Ascending aorta (tissue), 2 donors: ENCODE measurements around the gene SLC49A3. TPM values are rescaled to one million over a fixed set of nuclear protein-coding genes. Genes with fewer than 3 reads are reported as not detected.
"Not testable (repeated sequence)": the region's sequence is repeated elsewhere in the genome, so short reads cannot be mapped to it uniquely, and the experiment has no call there.

ENCODE experiments used
- DNase-seq, 2 donors: peaks; one replicate each; pipeline ENCODE4 v3.0.0-alpha.2; 2019; ENCODE audit warnings: low spot score in 2 of 2
- H3K27ac ChIP-seq, 2 donors: fragments of 200-600 bp; sonication (generic); one replicate each; pipeline ENCODE4 v1.5.1; 2016 to 2017; ENCODE audit warnings: mild to moderate bottlenecking in 1 of 2
- H3K27me3 ChIP-seq: fragments of 200-600 bp; sonication (generic); one replicate; pipeline ENCODE4 v1.5.1; 2017
- H3K36me3 ChIP-seq, 2 donors: fragments of 200-600 bp; sonication (generic); one replicate each; pipeline ENCODE4 v1.5.1; 2016
- H3K4me1 ChIP-seq, 2 donors: fragments of 200-600 bp; sonication (generic); one replicate each; pipeline ENCODE4 v1.5.1; 2016 to 2017; ENCODE audit warnings: mild to moderate bottlenecking in 1 of 2
- H3K4me3 ChIP-seq, 2 donors: fragments of 200-600 bp; sonication (generic); one replicate each; pipeline ENCODE4 v1.5.1; 2016 to 2017; ENCODE audit warnings: mild to moderate bottlenecking in 1 of 2
- H3K9me3 ChIP-seq, 2 donors: fragments of 200-600 bp; sonication (generic); one replicate each; pipeline ENCODE4 v1.5.1; 2016
- CTCF ChIP-seq, 3 experiments: fragments of 200-600 bp in 2 of 3; fragments of 450-650 bp in 1 of 3; sonication (generic) in 2 of 3; IDR thresholded peaks; one replicate each; pipeline ENCODE4 v1.5.1; 2016 to 2019; ENCODE audit warnings: antibody characterized with exemption in 3 of 3, mild to moderate bottlenecking in 1 of 3, moderate library complexity in 1 of 3
- intact Hi-C: fragments of 100-400 bp; cut with DNase I; formaldehyde crosslinking; loops from one replicate; pipeline ENCODE4 v1.15.1; 2023
- total RNA-seq: library from RNA; depleted of rRNA; stranded (reverse); fragments of >200 nt; gene quantifications from one replicate; pipeline ENCODE4 v1.1.0, GENCODE V29; 2016

The SLC49A3 gene
- total RNA-seq, 1 donor from 2014 or later, result 17.7 TPM

GRCh38 chr4:707929-708630 lies 19.1 kb upstream of the SLC49A3 start:
- peaks cover 6 to 13% of the 10 kb centered on the region in 2 donors for H3K4me1 ChIP-seq
- H3K4me3 ChIP-seq, result peak overlapping the region in 1 of 2 donors; percentile 17
- no peaks in the 10 kb centered on the region for H3K36me3 ChIP-seq
- DNase-seq, result no peak
- H3K9me3 ChIP-seq, result no peaks in the 10 kb centered on the region
- intact Hi-C loops, result loop anchor here (5.0 kb wide), 2 partner anchors 371 to 1299 kb away; partner anchors contain the start of genes NELFA and ZNF141
- H3K27me3 ChIP-seq, result no peaks in the 10 kb centered on the region
- TF ChIP-seq CTCF (IDR thresholded peaks at IDR 0.05), result no peak
- no peak overlapping the region for H3K27ac ChIP-seq

GRCh38 chr4:706834-707598 lies 18.1 kb upstream of the SLC49A3 start:
- no peak for TF ChIP-seq CTCF (IDR thresholded peaks at IDR 0.05)
- intact Hi-C loops, result loop anchor here (5.0 kb wide), 2 partner anchors 370 to 1300 kb away; partner anchors contain the start of genes NELFA and ZNF141
- no peaks in the 10 kb centered on the region for H3K36me3 ChIP-seq
- no peak for DNase-seq
- peaks cover 6 to 13% of the 10 kb centered on the region in 2 donors for H3K4me1 ChIP-seq
- H3K27me3 ChIP-seq, result no peaks in the 10 kb centered on the region
- peak overlapping the region in 1 of 2 donors; percentile 92 for H3K27ac ChIP-seq
- H3K4me3 ChIP-seq, result peak overlapping the region; percentile 75 to 100
- H3K9me3 ChIP-seq, result no peaks in the 10 kb centered on the region

- H3K27ac ChIP-seq, result peak overlapping the region; percentile 79 to 92
- not testable (repeated sequence) for H3K9me3 ChIP-seq, H3K27me3 ChIP-seq, H3K36me3 ChIP-seq, DNase-seq
- H3K4me3 ChIP-seq, result peak overlapping the region; percentile 75 to 100
- intact Hi-C loops, result loop anchor here (5.0 kb wide), 2 partner anchors 369 to 1301 kb away; partner anchors contain the start of genes NELFA and ZNF141
- H3K4me1 ChIP-seq, result peaks cover 6 to 13% of the 10 kb centered on the region in 2 donors
Observed at GRCh38 chr4:706083-706633, 17.2 kb upstream of the SLC49A3 start.

- Histone ChIP-seq H3K27me3 (no peaks in the 10 kb centered on the region), H3K4me1 (peaks cover 6 to 13% of the 10 kb centered on the region in 2 donors), H3K4me3 (peak within 1 kb of the TSS; percentile 75 to 100), H3K36me3 (no peaks in the 10 kb centered on the region), H3K9me3 (no peaks in the 10 kb centered on the region), H3K27ac (peak within 1 kb of the TSS; percentile 79 to 92)
- peak; percentile 81 to 98 for DNase-seq
- intact Hi-C loops, result loop anchor here (1.0 to 5.0 kb wide), 4 partner anchors 31 to 1302 kb away; partner anchors contain the start of genes ATP5ME, MYL5, NELFA and ZNF141
- no peak for TF ChIP-seq CTCF (IDR thresholded peaks at IDR 0.05)
Observed at GRCh38 chr4:705278-706082, 16.5 kb upstream of the SLC49A3 start, which contains the start of gene PCGF3. Gene PCGF3, plus strand, starts transcription at chr4:705832. Its CDS starts 27,849 bp downstream, at chr4:733681.

GRCh38 chr4:704971-705277 lies 16.0 kb upstream of the SLC49A3 start:
- Histone ChIP-seq H3K27me3 (no peaks in the 10 kb centered on the region), H3K36me3 (no peaks in the 10 kb centered on the region), H3K4me3 (peak overlapping the region; percentile 75 to 100), H3K27ac (peak overlapping the region; percentile 49 to 79), H3K9me3 (no peaks in the 10 kb centered on the region), H3K4me1 (peaks cover 6 to 13% of the 10 kb centered on the region in 2 donors)
- TF ChIP-seq CTCF (IDR thresholded peaks at IDR 0.05), result no peak
- intact Hi-C loops, result loop anchor here (1.0 to 5.0 kb wide), 4 partner anchors 31 to 1302 kb away; partner anchors contain the start of genes ATP5ME, MYL5, NELFA and ZNF141
- DNase-seq, result no peak
